ENCODE data around the gene ADNP2. TPM values are rescaled to one million over a fixed set of nuclear protein-coding genes. Genes with fewer than 3 reads are reported as not detected.

The ADNP2 gene
- total RNA-seq, 4 donors from 2014 or later, result 16.4 to 28.4 (median 17.8) TPM

DNA sequence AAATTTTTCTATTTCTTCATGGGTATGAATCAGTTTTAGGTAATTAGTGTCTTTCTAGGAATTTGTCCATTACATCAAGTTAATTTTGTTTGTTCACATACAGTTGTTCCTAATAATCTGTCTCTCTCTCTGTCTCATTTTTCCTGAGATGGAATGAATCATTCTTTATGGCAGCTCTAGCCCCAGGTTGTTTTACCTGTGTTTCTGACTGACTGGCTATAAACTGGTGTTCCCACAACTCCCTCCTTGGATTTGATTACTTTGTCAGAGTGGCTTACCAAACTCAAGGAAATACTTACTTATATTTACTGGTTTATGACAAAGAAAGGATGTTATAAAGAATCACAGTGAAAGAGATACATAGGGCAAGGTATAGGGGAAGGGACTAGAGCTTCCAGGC is 15.1 kb downstream of the ADNP2 start:
- Histone ChIP-seq H3K4me1 (no peaks in the 10 kb centered on the region), H3K27ac (no peak overlapping the region), H3K9me3 (no peaks in the 10 kb centered on the region), H3K27me3 (no peaks in the 10 kb centered on the region), H3K4me3 (replicated peaks in 1 of 3) (no peak overlapping the region), H3K36me3 (peaks cover 0 to 5% of the 10 kb centered on the region in 2 donors)
- TF ChIP-seq, protein P1, sequence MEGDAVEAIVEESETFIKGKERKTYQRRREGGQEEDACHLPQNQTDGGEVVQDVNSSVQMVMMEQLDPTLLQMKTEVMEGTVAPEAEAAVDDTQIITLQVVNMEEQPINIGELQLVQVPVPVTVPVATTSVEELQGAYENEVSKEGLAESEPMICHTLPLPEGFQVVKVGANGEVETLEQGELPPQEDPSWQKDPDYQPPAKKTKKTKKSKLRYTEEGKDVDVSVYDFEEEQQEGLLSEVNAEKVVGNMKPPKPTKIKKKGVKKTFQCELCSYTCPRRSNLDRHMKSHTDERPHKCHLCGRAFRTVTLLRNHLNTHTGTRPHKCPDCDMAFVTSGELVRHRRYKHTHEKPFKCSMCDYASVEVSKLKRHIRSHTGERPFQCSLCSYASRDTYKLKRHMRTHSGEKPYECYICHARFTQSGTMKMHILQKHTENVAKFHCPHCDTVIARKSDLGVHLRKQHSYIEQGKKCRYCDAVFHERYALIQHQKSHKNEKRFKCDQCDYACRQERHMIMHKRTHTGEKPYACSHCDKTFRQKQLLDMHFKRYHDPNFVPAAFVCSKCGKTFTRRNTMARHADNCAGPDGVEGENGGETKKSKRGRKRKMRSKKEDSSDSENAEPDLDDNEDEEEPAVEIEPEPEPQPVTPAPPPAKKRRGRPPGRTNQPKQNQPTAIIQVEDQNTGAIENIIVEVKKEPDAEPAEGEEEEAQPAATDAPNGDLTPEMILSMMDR (IDR thresholded peaks at IDR 0.05), result no peak
- no peak for TF ChIP-seq POLR2A (IDR thresholded peaks at IDR 0.05)
- intact Hi-C loops (cut with DNase I), result no loop called here
- DNase-seq, result no peak

DNA sequence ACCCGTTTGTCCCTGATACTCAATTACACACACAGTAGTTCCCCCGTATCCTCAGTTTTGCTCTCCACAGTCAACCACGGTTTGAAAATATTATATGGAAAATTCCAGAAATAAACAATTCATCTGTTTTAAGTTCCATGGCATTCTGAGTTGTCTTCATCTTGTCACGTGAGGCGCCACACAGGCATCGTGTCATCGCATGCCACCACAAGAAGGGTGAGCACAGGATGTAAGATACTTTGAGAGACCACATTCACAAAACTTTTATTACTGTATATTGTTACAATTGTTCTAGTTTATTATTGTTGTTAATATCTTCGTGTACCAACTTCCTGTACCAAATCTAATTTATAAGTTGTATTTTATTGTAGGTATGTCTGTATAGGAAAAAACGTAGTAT is 17.7 kb downstream of the ADNP2 start:
- intact Hi-C loops (cut with DNase I), result no loop called here
- TF ChIP-seq, protein P1 (IDR thresholded peaks at IDR 0.05), result no peak
- TF ChIP-seq POLR2A (IDR thresholded peaks at IDR 0.05), result no peak
- Histone ChIP-seq H3K27ac (no peak overlapping the region), H3K9me3 (no peaks in the 10 kb centered on the region), H3K27me3 (no peaks in the 10 kb centered on the region), H3K4me3 (replicated peaks in 1 of 3) (no peak overlapping the region), H3K36me3 (no peaks in the 10 kb centered on the region), H3K4me1 (no peaks in the 10 kb centered on the region)
- DNase-seq, result no peak
- 95 to 96% methylated on average over 9 of the region's 9 CpGs for WGBS, 2 donors

DNA sequence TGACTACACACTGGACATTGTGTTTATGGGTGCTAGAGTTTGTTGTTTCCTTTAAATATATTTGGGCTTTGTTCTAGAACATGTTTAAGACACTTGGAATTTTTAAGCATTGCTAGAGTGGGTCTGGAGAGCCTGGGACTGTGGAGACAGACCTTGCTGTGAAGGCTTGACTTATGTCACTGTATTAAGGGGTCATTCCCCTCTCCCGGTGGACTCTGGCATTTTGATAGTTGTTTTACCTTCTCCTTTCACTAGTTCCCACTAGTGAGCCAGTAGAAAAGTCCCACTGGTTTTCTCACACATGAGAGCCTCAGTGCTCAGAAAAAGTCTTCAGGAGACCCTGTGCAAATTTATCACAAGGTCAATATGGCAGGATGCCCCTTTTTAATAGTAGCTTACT is 18.6 kb downstream of the ADNP2 start:
- WGBS, 2 donors, result 86 to 91% methylated on average over 1 of the region's 1 CpG
- no peak overlapping the region for H3K27ac ChIP-seq
- no peaks in the 10 kb centered on the region for H3K4me1 ChIP-seq
- intact Hi-C loops (cut with DNase I), result no loop called here
- H3K36me3 ChIP-seq, result no peaks in the 10 kb centered on the region
- H3K9me3 ChIP-seq, result no peaks in the 10 kb centered on the region
- TF ChIP-seq POLR2A (IDR thresholded peaks at IDR 0.05), result no peak
- TF ChIP-seq, protein P1 (IDR thresholded peaks at IDR 0.05), result no peak
- no peak for DNase-seq
- no peak overlapping the region for H3K4me3 ChIP-seq (replicated peaks in 1 of 3)
- H3K27me3 ChIP-seq, result no peaks in the 10 kb centered on the region

DNA sequence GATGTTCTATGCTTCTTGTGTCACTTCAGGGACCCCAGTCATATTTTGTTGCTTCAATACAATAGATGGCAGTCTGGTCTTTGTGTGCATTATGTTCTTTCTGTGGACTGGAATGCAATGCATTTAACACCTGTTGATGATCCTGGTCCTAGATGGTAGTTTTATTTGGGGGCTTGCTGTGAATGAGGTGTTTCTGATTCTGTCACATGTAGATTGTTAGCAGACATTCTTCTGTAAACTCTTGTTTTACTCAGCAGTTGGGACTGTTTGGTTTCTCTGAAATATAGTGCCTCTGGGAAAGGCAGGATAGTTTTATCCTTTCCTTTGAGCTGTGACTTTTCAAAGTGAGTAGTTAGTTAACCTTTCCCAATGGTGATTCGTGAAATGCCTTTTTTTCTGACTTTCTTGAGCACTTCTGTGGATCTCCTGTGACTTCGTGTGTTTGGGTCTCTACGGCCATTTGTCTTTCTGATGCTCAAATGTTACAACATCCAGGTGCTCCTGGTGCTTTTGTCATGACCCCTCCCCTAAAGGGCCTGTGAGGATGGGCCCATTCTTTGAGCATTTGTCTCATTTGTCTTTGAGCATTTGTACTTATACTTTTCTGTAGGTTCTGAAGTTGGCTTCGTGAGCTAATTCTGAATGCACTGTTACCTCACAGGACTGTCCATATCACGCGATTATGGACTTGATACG is 20.8 kb downstream of the ADNP2 start:
- intact Hi-C loops (cut with DNase I), result no loop called here
- WGBS, 2 donors, result 67 to 95% methylated on average over 7 of the region's 7 CpGs
- Histone ChIP-seq H3K4me1 (no peaks in the 10 kb centered on the region), H3K36me3 (peaks cover 0 to 4% of the 10 kb centered on the region in 2 donors), H3K4me3 (replicated peaks in 1 of 3) (no peak overlapping the region), H3K27me3 (no peaks in the 10 kb centered on the region), H3K9me3 (no peaks in the 10 kb centered on the region), H3K27ac (no peak overlapping the region)
- no peak for TF ChIP-seq POLR2A (IDR thresholded peaks at IDR 0.05)
- TF ChIP-seq, protein P1 (IDR thresholded peaks at IDR 0.05), result no peak
- no peak for DNase-seq

DNA sequence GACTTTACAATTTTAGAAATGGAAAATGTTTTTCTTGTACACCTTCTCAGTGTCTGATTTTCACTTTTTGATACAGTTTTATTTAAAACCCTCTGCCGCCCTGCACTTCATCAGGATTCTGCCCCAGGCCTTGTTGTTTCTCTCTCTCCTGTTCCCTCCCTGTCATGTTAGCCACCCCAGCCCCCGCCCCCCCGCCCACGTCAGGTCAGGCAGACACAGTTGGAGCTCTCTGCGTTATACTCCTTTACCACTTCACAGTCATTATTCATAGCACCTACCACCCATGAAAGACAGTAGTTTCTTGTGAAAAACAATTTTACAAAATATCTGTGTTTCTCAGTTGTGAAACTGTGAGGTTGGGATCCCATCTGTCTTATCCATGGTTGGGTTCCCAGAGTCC is 21.5 kb downstream of the ADNP2 start:
- H3K4me3 ChIP-seq (replicated peaks in 1 of 3), result no peak overlapping the region
- H3K9me3 ChIP-seq, result no peaks in the 10 kb centered on the region
- no peak overlapping the region for H3K27ac ChIP-seq
- H3K4me1 ChIP-seq, result no peaks in the 10 kb centered on the region
- intact Hi-C loops (cut with DNase I), result no loop called here
- 72 to 85% methylated on average over 5 of the region's 5 CpGs for WGBS, 2 donors
- TF ChIP-seq, protein P1 (IDR thresholded peaks at IDR 0.05), result no peak
- TF ChIP-seq POLR2A (IDR thresholded peaks at IDR 0.05), result no peak
- DNase-seq, result no peak
- no peaks in the 10 kb centered on the region for H3K27me3 ChIP-seq
- peaks cover 4 to 8% of the 10 kb centered on the region in 2 donors for H3K36me3 ChIP-seq
